ENCODE results near the gene EFNA4.

The EFNA4 gene

GRCh38 chr1:155037043-155037442 is 26.5 kb upstream of the EFNA4 start:
- no peaks in the 10 kb centered on the region for H3K27me3 ChIP-seq (ENCODE audit: control insufficient read depth in 3 of 3, insufficient read depth in 3 of 3, low read depth in 1 of 3, low read length in 3 of 3)
- no peak overlapping the region for H2AFZ ChIP-seq (ENCODE audit: low read length)
- H2BK15ac ChIP-seq (ENCODE audit: low read length) = no peak overlapping the region
- no peaks in the 10 kb centered on the region for H3K79me1 ChIP-seq (ENCODE audit: low read depth, low read length)
- peak overlapping the region; percentile 7 for H2AK5ac ChIP-seq (ENCODE audit: low read depth, low read length)
- no peak overlapping the region for H2BK5ac ChIP-seq (ENCODE audit: low read length)
- H4K91ac ChIP-seq (ENCODE audit: low read depth, low read length, poor library complexity) = no peak overlapping the region
- no peaks in the 10 kb centered on the region for H3K9me3 ChIP-seq (replicated peaks in 1 of 2; ENCODE audit: control insufficient read depth in 2 of 2, insufficient read depth in 1 of 2, low read depth in 1 of 2, low read length in 2 of 2)
- no peak for DNase-seq (ENCODE audit: low spot score)
- H3K14ac ChIP-seq (ENCODE audit: low read length) = no peak overlapping the region
- H2BK12ac ChIP-seq (ENCODE audit: low read length) = no peak overlapping the region
- no CpG with 5 or more reads among the region's 3 CpGs for WGBS, 2 donors (ENCODE audit: extremely low coverage in 2 of 2, insufficient read length in 2 of 2, insufficient replicate concordance in 1 of 2)
- peaks cover 2 to 9% of the 10 kb centered on the region in 2 donors for H3K4me1 ChIP-seq (ENCODE audit: control insufficient read depth in 2 of 2, insufficient read depth in 1 of 2, low read depth in 1 of 2, low read length in 2 of 2)
- no peak overlapping the region for H3K4ac ChIP-seq (ENCODE audit: low read length)
- H3K4me2 ChIP-seq (ENCODE audit: insufficient read depth, low read length, poor library complexity, severe bottlenecking) = no peak overlapping the region
- H3K4me3 ChIP-seq (ENCODE audit: low read length in 2 of 2) = no peak overlapping the region
- no peak overlapping the region for H3K27ac ChIP-seq (replicated peaks; ENCODE audit: low read length)
- no peak overlapping the region for H3K18ac ChIP-seq (ENCODE audit: low read length)
- no peak overlapping the region for H4K8ac ChIP-seq (ENCODE audit: low read depth, low read length)
- H3K9ac ChIP-seq (ENCODE audit: low read depth, low read length, poor library complexity) = no peak overlapping the region
- no peak overlapping the region for H2BK120ac ChIP-seq (ENCODE audit: low read depth, low read length)
- no peak overlapping the region for H3K23ac ChIP-seq (ENCODE audit: low read depth, low read length, poor library complexity)
- no peaks in the 10 kb centered on the region for H3K36me3 ChIP-seq (replicated peaks in 1 of 2; ENCODE audit: control insufficient read depth in 2 of 2, insufficient read depth in 2 of 2, low read length in 2 of 2)

DNA sequence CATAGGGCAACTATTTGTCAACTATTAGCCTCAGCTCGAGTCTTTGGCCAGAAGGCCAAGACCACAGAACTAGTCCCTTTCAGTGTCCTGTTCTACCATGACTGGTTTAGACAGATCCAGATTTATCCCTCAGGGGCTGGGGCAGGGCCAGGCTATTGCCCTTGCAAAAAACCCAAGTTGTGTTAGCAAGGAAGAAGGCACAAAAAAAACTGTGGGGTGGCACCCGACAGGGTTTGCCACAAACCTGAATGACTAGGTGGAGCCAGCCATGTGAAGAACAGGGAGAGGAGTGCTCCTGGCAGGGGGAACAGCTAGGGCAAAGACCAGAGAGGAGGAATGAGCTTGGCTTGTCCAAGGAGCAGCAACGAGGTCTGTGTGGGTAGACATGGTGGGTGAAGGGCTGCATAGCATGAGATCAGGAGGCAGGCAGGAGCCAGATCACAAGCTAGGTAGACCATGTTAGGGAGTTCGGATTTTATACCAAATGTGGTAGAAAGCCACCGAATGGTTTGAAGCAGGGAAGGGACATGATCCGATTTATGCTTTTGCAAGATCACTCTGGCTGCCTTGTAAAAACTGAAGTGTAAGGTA is 25.6 kb upstream of the EFNA4 start:
- Histone ChIP-seq H2BK120ac (ENCODE audit: low read depth, low read length) (no peak overlapping the region), H3K9ac (ENCODE audit: low read depth, low read length, poor library complexity) (no peak overlapping the region), H3K18ac (ENCODE audit: low read length) (no peak overlapping the region), H3K4ac (ENCODE audit: low read length) (no peak overlapping the region), H3K27ac (replicated peaks; ENCODE audit: low read length) (no peak overlapping the region), H3K27me3 (ENCODE audit: control insufficient read depth in 3 of 3, insufficient read depth in 3 of 3, low read depth in 1 of 3, low read length in 3 of 3) (no peaks in the 10 kb centered on the region), H3K4me2 (ENCODE audit: insufficient read depth, low read length, poor library complexity, severe bottlenecking) (no peak overlapping the region), H3K4me1 (ENCODE audit: control insufficient read depth in 2 of 2, insufficient read depth in 1 of 2, low read depth in 1 of 2, low read length in 2 of 2) (peaks cover 2 to 9% of the 10 kb centered on the region in 2 donors), H2BK15ac (ENCODE audit: low read length) (no peak overlapping the region), H2BK5ac (ENCODE audit: low read length) (no peak overlapping the region), H3K36me3 (replicated peaks in 1 of 2; ENCODE audit: control insufficient read depth in 2 of 2, insufficient read depth in 2 of 2, low read length in 2 of 2) (no peaks in the 10 kb centered on the region), H4K91ac (ENCODE audit: low read depth, low read length, poor library complexity) (no peak overlapping the region), H3K14ac (ENCODE audit: low read length) (no peak overlapping the region), H2AFZ (ENCODE audit: low read length) (no peak overlapping the region), H2AK5ac (ENCODE audit: low read depth, low read length) (no peak overlapping the region), H3K79me1 (ENCODE audit: low read depth, low read length) (no peaks in the 10 kb centered on the region), H3K9me3 (replicated peaks in 1 of 2; ENCODE audit: control insufficient read depth in 2 of 2, insufficient read depth in 1 of 2, low read depth in 1 of 2, low read length in 2 of 2) (peaks cover 0 to 3% of the 10 kb centered on the region in 2 donors), H2BK12ac (ENCODE audit: low read length) (no peak overlapping the region), H3K23ac (ENCODE audit: low read depth, low read length, poor library complexity) (no peak overlapping the region), H4K8ac (ENCODE audit: low read depth, low read length) (no peak overlapping the region), H3K4me3 (ENCODE audit: low read length in 2 of 2) (no peak overlapping the region)
- WGBS, 2 donors (ENCODE audit: extremely low coverage in 2 of 2, insufficient read length in 2 of 2, insufficient replicate concordance in 1 of 2) = no CpG with 5 or more reads among the region's 6 CpGs
- DNase-seq (ENCODE audit: low spot score) = no peak

DNA sequence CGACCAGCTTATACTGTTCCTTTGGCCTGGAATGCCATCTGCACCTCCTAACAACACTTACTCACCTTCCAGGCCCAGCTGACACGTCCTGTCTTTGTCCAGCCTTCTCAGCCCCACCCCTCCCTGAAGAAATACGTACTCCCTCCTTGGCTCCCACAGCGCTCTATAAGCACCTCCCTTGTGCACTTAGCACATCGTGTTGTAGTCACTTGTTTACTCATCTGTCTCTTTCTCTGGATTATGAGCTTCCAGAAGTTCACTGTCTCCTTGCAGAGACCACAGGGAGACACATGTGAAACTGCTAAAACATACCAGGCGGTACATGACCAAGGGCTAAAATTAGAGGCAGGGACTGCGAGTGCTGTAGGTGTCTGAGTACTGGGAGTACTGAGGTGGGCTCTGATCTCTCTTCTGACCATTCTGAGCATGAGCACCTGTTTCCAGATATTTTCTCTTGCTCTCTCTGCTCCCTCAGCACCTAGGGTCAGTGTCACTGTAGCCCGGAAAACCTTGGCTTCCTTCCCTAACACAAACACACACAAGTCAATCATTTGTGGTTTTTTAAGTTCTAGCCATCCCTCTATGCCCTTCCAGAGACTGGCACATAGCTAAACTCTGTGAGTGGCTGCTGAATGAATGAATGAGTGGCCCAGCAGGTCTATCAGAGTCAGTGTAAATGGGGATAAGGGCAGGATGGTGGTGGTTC is 24.8 kb upstream of the EFNA4 start:
- no peaks in the 10 kb centered on the region for H3K27me3 ChIP-seq (ENCODE audit: control insufficient read depth in 3 of 3, insufficient read depth in 3 of 3, low read depth in 1 of 3, low read length in 3 of 3)
- H3K79me1 ChIP-seq (ENCODE audit: low read depth, low read length) = no peaks in the 10 kb centered on the region
- H3K4me1 ChIP-seq (ENCODE audit: control insufficient read depth in 2 of 2, insufficient read depth in 1 of 2, low read depth in 1 of 2, low read length in 2 of 2) = peaks cover 2 to 9% of the 10 kb centered on the region in 2 donors
- H3K36me3 ChIP-seq (replicated peaks in 1 of 2; ENCODE audit: control insufficient read depth in 2 of 2, insufficient read depth in 2 of 2, low read length in 2 of 2) = no peaks in the 10 kb centered on the region
- H4K91ac ChIP-seq (ENCODE audit: low read depth, low read length, poor library complexity) = no peak overlapping the region
- H3K18ac ChIP-seq (ENCODE audit: low read length) = no peak overlapping the region
- H3K9me3 ChIP-seq (replicated peaks in 1 of 2; ENCODE audit: control insufficient read depth in 2 of 2, insufficient read depth in 1 of 2, low read depth in 1 of 2, low read length in 2 of 2) = peaks cover 0 to 3% of the 10 kb centered on the region in 2 donors
- no peak overlapping the region for H2BK120ac ChIP-seq (ENCODE audit: low read depth, low read length)
- H2AK5ac ChIP-seq (ENCODE audit: low read depth, low read length) = no peak overlapping the region
- H3K4ac ChIP-seq (ENCODE audit: low read length) = no peak overlapping the region
- H3K9ac ChIP-seq (ENCODE audit: low read depth, low read length, poor library complexity) = no peak overlapping the region
- WGBS, 2 donors (ENCODE audit: extremely low coverage in 2 of 2, insufficient read length in 2 of 2, insufficient replicate concordance in 1 of 2) = no CpG with 5 or more reads among the region's 8 CpGs
- no peak overlapping the region for H4K8ac ChIP-seq (ENCODE audit: low read depth, low read length)
- H3K4me3 ChIP-seq (ENCODE audit: low read length in 2 of 2) = no peak overlapping the region
- no peak overlapping the region for H2BK15ac ChIP-seq (ENCODE audit: low read length)
- no peak overlapping the region for H2BK12ac ChIP-seq (ENCODE audit: low read length)
- no peak overlapping the region for H3K14ac ChIP-seq (ENCODE audit: low read length)
- no peak overlapping the region for H3K4me2 ChIP-seq (ENCODE audit: insufficient read depth, low read length, poor library complexity, severe bottlenecking)
- H2BK5ac ChIP-seq (ENCODE audit: low read length) = no peak overlapping the region
- no peak overlapping the region for H3K23ac ChIP-seq (ENCODE audit: low read depth, low read length, poor library complexity)
- DNase-seq (ENCODE audit: low spot score) = no peak
- no peak overlapping the region for H3K27ac ChIP-seq (replicated peaks; ENCODE audit: low read length)
- H2AFZ ChIP-seq (ENCODE audit: low read length) = no peak overlapping the region

DNA sequence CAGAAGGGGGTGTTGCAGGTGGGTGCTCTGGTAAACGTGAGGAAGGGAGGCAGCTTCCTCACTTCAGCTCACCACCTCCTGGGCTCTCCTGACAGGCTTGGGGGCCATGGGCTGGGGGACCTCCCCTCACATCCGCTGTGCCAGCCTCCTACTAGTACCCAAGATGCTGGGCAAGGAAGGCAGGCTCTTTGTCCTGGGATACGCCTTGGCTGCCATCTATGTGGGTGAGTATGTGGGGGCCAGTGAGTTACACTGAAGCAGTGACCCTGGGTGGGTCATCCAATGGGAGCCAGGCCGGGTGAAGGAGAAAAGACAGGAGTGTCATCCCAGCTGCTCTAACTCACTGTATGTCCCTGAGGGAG is 24.3 kb upstream of the EFNA4 start:
- H3K27ac ChIP-seq (replicated peaks; ENCODE audit: low read length) = no peak overlapping the region

More for the DNA sequence above, 24.3 kb upstream of the EFNA4 start:
- no peak overlapping the region for H2BK15ac ChIP-seq (ENCODE audit: low read length)
- H2BK120ac ChIP-seq (ENCODE audit: low read depth, low read length) = no peak overlapping the region
- no peak overlapping the region for H3K14ac ChIP-seq (ENCODE audit: low read length)
- no CpG with 5 or more reads among the region's 4 CpGs for WGBS, 2 donors (ENCODE audit: extremely low coverage in 2 of 2, insufficient read length in 2 of 2, insufficient replicate concordance in 1 of 2)
- no peak overlapping the region for H3K9ac ChIP-seq (ENCODE audit: low read depth, low read length, poor library complexity)
- no peaks in the 10 kb centered on the region for H3K27me3 ChIP-seq (ENCODE audit: control insufficient read depth in 3 of 3, insufficient read depth in 3 of 3, low read depth in 1 of 3, low read length in 3 of 3)
- no peak overlapping the region for H2BK5ac ChIP-seq (ENCODE audit: low read length)
- no peak overlapping the region for H3K18ac ChIP-seq (ENCODE audit: low read length)
- no peak overlapping the region for H3K23ac ChIP-seq (ENCODE audit: low read depth, low read length, poor library complexity)
- DNase-seq (ENCODE audit: low spot score) = no peak
- no peak overlapping the region for H2AFZ ChIP-seq (ENCODE audit: low read length)
- H3K4ac ChIP-seq (ENCODE audit: low read length) = no peak overlapping the region
- H3K4me3 ChIP-seq (ENCODE audit: low read length in 2 of 2) = no peak overlapping the region
- H3K36me3 ChIP-seq (replicated peaks in 1 of 2; ENCODE audit: control insufficient read depth in 2 of 2, insufficient read depth in 2 of 2, low read length in 2 of 2) = no peaks in the 10 kb centered on the region
- H3K4me1 ChIP-seq (ENCODE audit: control insufficient read depth in 2 of 2, insufficient read depth in 1 of 2, low read depth in 1 of 2, low read length in 2 of 2) = peaks cover 2 to 9% of the 10 kb centered on the region in 2 donors
- H2AK5ac ChIP-seq (ENCODE audit: low read depth, low read length) = no peak overlapping the region
- no peak overlapping the region for H3K4me2 ChIP-seq (ENCODE audit: insufficient read depth, low read length, poor library complexity, severe bottlenecking)
- H2BK12ac ChIP-seq (ENCODE audit: low read length) = no peak overlapping the region
- H3K79me1 ChIP-seq (ENCODE audit: low read depth, low read length) = no peaks in the 10 kb centered on the region
- H3K9me3 ChIP-seq (replicated peaks in 1 of 2; ENCODE audit: control insufficient read depth in 2 of 2, insufficient read depth in 1 of 2, low read depth in 1 of 2, low read length in 2 of 2) = peaks cover 0 to 3% of the 10 kb centered on the region in 2 donors
- peak overlapping the region; percentile 70 for H4K91ac ChIP-seq (ENCODE audit: low read depth, low read length, poor library complexity)
- no peak overlapping the region for H4K8ac ChIP-seq (ENCODE audit: low read depth, low read length)
